Tibial nerve (tissue), 4 donors: ENCODE data around the gene BOC. TPM values are rescaled to one million over a fixed set of nuclear protein-coding genes. Genes with fewer than 3 reads are reported as not detected.

Experiments
- DNase-seq, 2 donors: peaks; one replicate each; pipeline ENCODE4 v3.0.0-alpha.2; 2019; ENCODE audit warnings: low spot score in 2 of 2
- H3K27ac ChIP-seq, 4 donors: fragments of 200-600 bp; sonication (generic) in 3 of 4; one replicate each; pipeline ENCODE4 v1.5.1; 2017 to 2019; ENCODE audit warnings: mild to moderate bottlenecking in 1 of 4
- H3K27me3 ChIP-seq, 2 donors: fragments of 200-600 bp; sonication (generic) in 1 of 2; one replicate each; pipeline versions ENCODE4 v1.5.1 to v1.6.0; 2017 to 2019
- H3K36me3 ChIP-seq, 3 donors: fragments of 200-600 bp; sonication (generic); one replicate each; pipeline ENCODE4 v1.5.1; 2018 to 2019
- H3K4me1 ChIP-seq, 4 donors: fragments of 200-600 bp; sonication (generic) in 3 of 4; one replicate each; pipeline ENCODE4 v1.5.1; 2017 to 2019
- H3K4me3 ChIP-seq, 4 donors: fragments of 200-600 bp; sonication (generic) in 3 of 4; one replicate each; pipeline ENCODE4 v1.5.1; 2017 to 2019; ENCODE audit warnings: mild to moderate bottlenecking in 1 of 4, moderate library complexity in 1 of 4
- H3K9me3 ChIP-seq, 4 donors: fragments of 200-600 bp; sonication (generic) in 3 of 4; one replicate each; pipeline ENCODE4 v1.5.1; 2017 to 2019
- CTCF ChIP-seq, 5 experiments: fragments of 200-600 bp in 3 of 5; fragments of 450-650 bp in 2 of 5; sonication (generic) in 3 of 5; IDR thresholded peaks; one replicate each; pipeline ENCODE4 v1.5.1; 2016 to 2019; ENCODE audit warnings: antibody characterized with exemption in 5 of 5, mild to moderate bottlenecking in 3 of 5, moderate library complexity in 2 of 5
- EP300 ChIP-seq, 2 donors: sonication (generic); formaldehyde crosslinking; IDR thresholded peaks; one replicate each; pipeline ENCODE4 v1.6.1; 2017; ENCODE audit warnings: antibody characterized with exemption in 2 of 2, mild to moderate bottlenecking in 1 of 2
- POLR2A ChIP-seq, 2 donors: fragments of 450-650 bp; IDR thresholded peaks; one replicate each; pipeline ENCODE4 v1.6.1; 2017; ENCODE audit warnings: antibody characterized with exemption in 2 of 2, mild to moderate bottlenecking in 2 of 2, moderate library complexity in 2 of 2
- WGBS, 2 donors: methylation state at CpG; one replicate each; pipeline ENCODE4 v1.1.5; 2018; 5-methylcytosine and 5-hydroxymethylcytosine counted together
- total RNA-seq, 4 donors: library from RNA; depleted of rRNA; stranded (reverse); fragments of >200 nt; gene quantifications; one replicate each; pipeline ENCODE4 v1.1.0, GENCODE V29; 2016

BOC gene
- total RNA-seq, 4 donors from 2014 or later = 27.6 to 63.2 (median 48.1) TPM

GRCh38 chr3:113243071-113243470 lies 31.7 kb downstream of the BOC start:
- Histone ChIP-seq H3K9me3 (no peaks in the 10 kb centered on the region), H3K4me3 (no peak overlapping the region), H3K4me1 (peaks cover 6 to 57% (median 20%) of the 10 kb centered on the region in 4 donors), H3K27me3 (no peaks in the 10 kb centered on the region), H3K27ac (peak overlapping the region in 1 of 4 donors; percentile 44), H3K36me3 (no peaks in the 10 kb centered on the region)
- no peak for DNase-seq
- WGBS, 2 donors = 85 to 87% methylated on average over 2 of the region's 2 CpGs
- no peak for TF ChIP-seq EP300 (IDR thresholded peaks at IDR 0.05)
- no peak for TF ChIP-seq POLR2A (IDR thresholded peaks at IDR 0.05)

DNA sequence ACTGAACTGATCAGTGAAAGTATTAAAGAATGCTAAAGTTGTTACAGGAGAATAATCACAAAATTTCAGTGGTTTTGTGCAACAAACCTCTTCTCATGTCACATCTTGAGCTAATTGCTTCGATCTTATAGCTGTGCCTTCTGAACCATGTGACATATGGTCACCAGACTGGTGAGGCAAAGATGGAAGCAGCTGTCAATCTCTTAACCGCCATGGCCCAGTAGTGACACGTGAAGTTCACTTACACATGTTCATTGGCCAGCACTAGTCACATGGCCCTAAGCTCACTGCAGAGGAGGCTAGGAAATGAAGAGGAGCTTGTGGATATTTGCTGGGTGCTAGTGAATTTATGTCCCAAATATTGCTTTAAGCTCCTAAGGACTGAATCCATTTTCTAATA lies 32.5 kb downstream of the BOC start:
- WGBS, 2 donors = 88 to 89% methylated on average over 3 of the region's 3 CpGs
- DNase-seq = no peak
- no peak for TF ChIP-seq EP300 (IDR thresholded peaks at IDR 0.05)
- TF ChIP-seq POLR2A (IDR thresholded peaks at IDR 0.05) = no peak
- TF ChIP-seq CTCF (IDR thresholded peaks at IDR 0.05) = no peak
- Histone ChIP-seq H3K4me3 (no peak overlapping the region), H3K27me3 (no peaks in the 10 kb centered on the region), H3K27ac (peak overlapping the region in 2 of 4 donors; percentile 30 to 85), H3K4me1 (peaks cover 6 to 64% (median 23%) of the 10 kb centered on the region in 4 donors), H3K36me3 (no peaks in the 10 kb centered on the region), H3K9me3 (no peaks in the 10 kb centered on the region)

DNA sequence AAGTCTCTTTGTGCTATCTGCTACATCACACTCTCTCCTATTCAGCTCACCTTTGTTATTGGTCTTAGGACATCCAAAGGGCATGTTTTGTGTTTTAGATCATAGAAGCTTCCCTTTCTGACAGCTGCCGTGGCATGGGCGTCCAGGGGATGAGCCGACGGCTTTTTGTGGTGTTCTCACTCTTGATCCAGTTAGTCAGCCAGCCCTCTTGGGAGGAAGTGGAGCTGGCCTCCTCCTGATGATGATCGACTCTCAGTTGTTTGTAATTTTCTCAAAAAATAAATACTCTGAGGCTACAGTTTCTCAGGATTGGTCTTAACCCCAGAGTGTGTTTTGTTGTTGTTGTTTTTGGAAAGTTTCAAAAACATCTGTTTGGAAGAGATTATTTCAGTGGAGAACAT lies 34.4 kb downstream of the BOC start:
- Histone ChIP-seq H3K4me1 (peaks cover 6 to 67% (median 23%) of the 10 kb centered on the region in 4 donors), H3K4me3 (no peak overlapping the region), H3K36me3 (peaks cover 0 to 11% (median 0%) of the 10 kb centered on the region in 3 donors), H3K27me3 (no peaks in the 10 kb centered on the region), H3K27ac (peak overlapping the region; percentile 19 to 91 (median 64)), H3K9me3 (no peaks in the 10 kb centered on the region)
- 27 to 42% methylated on average over 5 of the region's 5 CpGs for WGBS, 2 donors
- DNase-seq = peak; percentile 59 to 70
- TF ChIP-seq EP300 (IDR thresholded peaks at IDR 0.05) = peak in 1 of 2 donors; percentile 65
- TF ChIP-seq POLR2A (IDR thresholded peaks at IDR 0.05) = no peak

DNA sequence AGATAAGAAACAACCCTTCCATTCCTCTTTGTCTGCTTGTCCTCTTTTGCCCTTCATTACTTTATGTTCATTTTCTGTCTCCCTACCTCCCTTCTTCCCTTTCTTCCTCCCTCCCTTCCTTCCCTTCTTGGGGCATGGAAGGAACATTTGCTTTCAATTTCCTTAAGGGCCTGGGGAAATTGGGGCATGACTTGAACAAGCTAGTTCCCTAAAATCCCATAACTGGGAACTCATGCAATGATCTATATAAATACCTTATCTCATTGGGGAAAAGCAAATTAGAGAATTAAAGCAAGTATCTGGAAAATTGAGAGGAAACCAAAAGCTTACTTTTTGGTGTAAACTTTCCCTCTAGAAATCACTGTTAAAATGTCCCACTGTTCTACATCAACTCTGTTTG lies 35.7 kb downstream of the BOC start:
- H3K9me3 ChIP-seq = no peaks in the 10 kb centered on the region
- H3K4me3 ChIP-seq = no peak overlapping the region
- TF ChIP-seq EP300 (IDR thresholded peaks at IDR 0.05) (no peak), CTCF (IDR thresholded peaks at IDR 0.05) (no peak), POLR2A (IDR thresholded peaks at IDR 0.05) (no peak)
- H3K27ac ChIP-seq = peak overlapping the region; percentile 44 to 91 (median 70)
- H3K27me3 ChIP-seq = no peaks in the 10 kb centered on the region
- DNase-seq = no peak
- peaks cover 6 to 55% (median 23%) of the 10 kb centered on the region in 4 donors for H3K4me1 ChIP-seq
- peaks cover 0 to 16% (median 0%) of the 10 kb centered on the region in 3 donors for H3K36me3 ChIP-seq

DNA sequence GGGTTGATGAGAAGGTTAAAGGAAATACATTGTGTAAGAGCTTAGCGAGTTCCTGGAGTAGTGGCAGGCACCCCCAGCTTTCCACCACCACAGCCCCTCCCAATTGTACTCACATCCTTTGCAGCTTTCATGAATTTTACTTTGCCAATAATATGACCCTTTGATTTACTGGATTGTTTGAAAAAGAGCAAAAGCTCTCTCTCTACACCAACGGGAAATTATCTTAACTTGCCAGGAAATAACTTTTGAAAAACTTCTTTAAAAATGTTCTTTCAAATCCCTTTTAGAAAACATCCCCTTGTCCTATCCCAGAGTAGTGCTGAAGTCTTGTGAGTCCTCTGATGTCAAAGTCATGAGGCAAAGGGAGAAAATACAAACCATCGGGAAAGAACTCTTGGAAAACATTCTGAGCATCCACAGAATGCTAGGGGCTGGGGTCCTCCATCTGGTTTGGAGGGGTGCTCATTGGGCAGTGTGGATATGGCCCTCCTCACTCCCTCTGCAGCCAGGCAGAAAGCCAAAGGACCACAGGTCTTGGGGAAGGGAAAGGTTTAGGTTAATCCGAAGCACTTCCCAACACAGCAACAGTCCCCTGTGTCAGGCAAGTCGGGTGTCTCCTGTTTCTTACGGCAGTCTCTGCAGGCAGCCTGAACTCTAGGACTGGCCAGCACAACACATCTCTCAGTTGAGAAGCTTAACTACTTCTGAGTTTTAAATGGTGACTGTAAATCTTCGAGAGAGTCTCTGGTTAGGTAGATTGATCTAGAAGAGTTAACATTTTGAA lies 36.5 kb downstream of the BOC start:
- Histone ChIP-seq H3K27me3 (no peaks in the 10 kb centered on the region), H3K9me3 (no peaks in the 10 kb centered on the region), H3K27ac (peak overlapping the region; percentile 55 to 91 (median 73)), H3K4me3 (no peak overlapping the region), H3K36me3 (peaks cover 0 to 16% (median 0%) of the 10 kb centered on the region in 3 donors), H3K4me1 (peaks cover 6 to 52% (median 23%) of the 10 kb centered on the region in 4 donors)
- 28 to 37% methylated on average over 7 of the region's 7 CpGs for WGBS, 2 donors
- peak in 1 of 2 donors; percentile 48 for TF ChIP-seq EP300 (IDR thresholded peaks at IDR 0.05)
- TF ChIP-seq POLR2A (IDR thresholded peaks at IDR 0.05) = no peak
- TF ChIP-seq CTCF (IDR thresholded peaks at IDR 0.05) = no peak
- DNase-seq = no peak

GRCh38 chr3:113249111-113249510 lies 37.8 kb downstream of the BOC start:
- no peak for TF ChIP-seq EP300 (IDR thresholded peaks at IDR 0.05)
- TF ChIP-seq POLR2A (IDR thresholded peaks at IDR 0.05) = no peak
- no peak for TF ChIP-seq CTCF (IDR thresholded peaks at IDR 0.05)
- Histone ChIP-seq H3K27me3 (no peaks in the 10 kb centered on the region), H3K36me3 (peaks cover 0 to 16% (median 0%) of the 10 kb centered on the region in 3 donors), H3K9me3 (no peaks in the 10 kb centered on the region), H3K27ac (peak overlapping the region; percentile 55 to 91 (median 73)), H3K4me3 (no peak overlapping the region), H3K4me1 (peaks cover 6 to 59% (median 26%) of the 10 kb centered on the region in 4 donors)
- 36 to 51% methylated on average over 3 of the region's 3 CpGs for WGBS, 2 donors
- DNase-seq = no peak
